ENCODE data around the gene CYTL1. TPM values are rescaled to one million over a fixed set of nuclear protein-coding genes. Genes with fewer than 3 reads are reported as not detected.

The CYTL1 gene
- polyA plus RNA-seq, 2 donors = 0.57 to 1.6 TPM

DNA sequence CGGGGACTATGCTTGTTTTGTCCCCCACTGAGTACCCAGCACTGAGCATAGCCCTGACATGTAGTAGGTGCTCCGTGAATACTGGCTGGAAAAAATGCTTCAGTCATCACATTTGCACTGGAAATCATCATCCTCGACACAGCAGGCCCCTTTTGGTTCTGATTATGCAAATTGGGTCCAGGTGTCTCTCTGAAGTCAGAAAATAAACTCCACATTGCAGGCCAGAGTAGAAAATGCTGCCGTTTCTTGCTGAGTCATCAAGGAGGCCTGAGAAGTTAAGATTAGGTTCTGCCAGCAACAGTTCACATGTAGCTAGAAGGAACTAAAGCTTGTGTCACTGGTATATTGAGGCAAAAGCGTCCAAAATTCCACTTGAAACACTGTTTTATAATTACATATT lies 17.0 kb upstream of the CYTL1 start:
- Histone ChIP-seq H3K4me3 (ENCODE audit: low read depth in 1 of 2, low read length in 2 of 2) (no peak overlapping the region), H3K27me3 (ENCODE audit: control insufficient read depth in 1 of 2, insufficient read depth in 2 of 2, low read length in 2 of 2) (no peaks in the 10 kb centered on the region), H3K9me3 (ENCODE audit: control insufficient read depth in 2 of 2, insufficient read depth in 1 of 2, low read depth in 1 of 2, low read length in 1 of 2) (peaks cover 0 to 3% of the 10 kb centered on the region in 2 donors), H3K27ac (ENCODE audit: low read depth in 2 of 2, low read length in 1 of 2) (no peak overlapping the region), H3K36me3 (ENCODE audit: control insufficient read depth in 2 of 2, insufficient read depth in 2 of 2, low read length in 1 of 2) (no peaks in the 10 kb centered on the region), H3K4me1 (ENCODE audit: control insufficient read depth in 2 of 2, insufficient read depth in 2 of 2, low read length in 1 of 2) (peaks cover 2 to 3% of the 10 kb centered on the region in 2 donors)
- 30 to 34% methylated on average over 5 of the region's 5 CpGs for WGBS, 2 donors

DNA sequence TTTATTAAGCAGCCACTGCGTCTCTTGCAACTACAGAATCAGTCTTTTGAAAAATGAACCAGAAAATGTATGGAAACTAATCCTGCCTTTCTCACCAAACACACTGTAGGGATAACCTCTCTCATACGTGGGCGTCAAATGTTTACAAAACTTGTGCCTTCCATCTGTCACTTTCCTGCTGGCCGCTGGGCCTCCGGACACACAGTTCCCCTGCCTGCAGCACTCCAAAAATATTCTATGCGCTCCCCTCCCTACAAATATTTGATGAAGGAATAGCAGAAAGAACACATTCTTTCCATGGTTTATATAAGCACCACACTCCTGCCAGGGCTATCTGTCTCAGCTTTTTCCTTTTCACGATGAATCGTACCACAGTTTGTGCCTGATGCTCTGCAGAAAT lies 14.9 kb upstream of the CYTL1 start:
- Histone ChIP-seq H3K36me3 (ENCODE audit: control insufficient read depth in 2 of 2, insufficient read depth in 2 of 2, low read length in 1 of 2) (no peaks in the 10 kb centered on the region), H3K4me3 (ENCODE audit: low read depth in 1 of 2, low read length in 2 of 2) (no peak overlapping the region), H3K9me3 (ENCODE audit: control insufficient read depth in 2 of 2, insufficient read depth in 1 of 2, low read depth in 1 of 2, low read length in 1 of 2) (no peaks in the 10 kb centered on the region), H3K27ac (ENCODE audit: low read depth in 2 of 2, low read length in 1 of 2) (no peak overlapping the region), H3K27me3 (ENCODE audit: control insufficient read depth in 1 of 2, insufficient read depth in 2 of 2, low read length in 2 of 2) (no peaks in the 10 kb centered on the region), H3K4me1 (ENCODE audit: control insufficient read depth in 2 of 2, insufficient read depth in 2 of 2, low read length in 1 of 2) (peaks cover 2 to 3% of the 10 kb centered on the region in 2 donors)
- 40 to 48% methylated on average over 8 of the region's 8 CpGs for WGBS, 2 donors

- Histone ChIP-seq H3K4me3 (ENCODE audit: low read depth in 1 of 2, low read length in 2 of 2) (no peak overlapping the region), H3K36me3 (ENCODE audit: control insufficient read depth in 2 of 2, insufficient read depth in 2 of 2, low read length in 1 of 2) (no peaks in the 10 kb centered on the region), H3K9me3 (ENCODE audit: control insufficient read depth in 2 of 2, insufficient read depth in 1 of 2, low read depth in 1 of 2, low read length in 1 of 2) (no peaks in the 10 kb centered on the region), H3K27ac (ENCODE audit: low read depth in 2 of 2, low read length in 1 of 2) (peak overlapping the region in 1 of 2 donors; percentile 36), H3K4me1 (ENCODE audit: control insufficient read depth in 2 of 2, insufficient read depth in 2 of 2, low read length in 1 of 2) (peaks cover 2 to 3% of the 10 kb centered on the region in 2 donors), H3K27me3 (ENCODE audit: control insufficient read depth in 1 of 2, insufficient read depth in 2 of 2, low read length in 2 of 2) (no peaks in the 10 kb centered on the region)
- 32 to 37% methylated on average over 10 of the region's 10 CpGs for WGBS, 2 donors
Observed at GRCh38 chr4:5033281-5033841, 14.1 kb upstream of the CYTL1 start.

DNA sequence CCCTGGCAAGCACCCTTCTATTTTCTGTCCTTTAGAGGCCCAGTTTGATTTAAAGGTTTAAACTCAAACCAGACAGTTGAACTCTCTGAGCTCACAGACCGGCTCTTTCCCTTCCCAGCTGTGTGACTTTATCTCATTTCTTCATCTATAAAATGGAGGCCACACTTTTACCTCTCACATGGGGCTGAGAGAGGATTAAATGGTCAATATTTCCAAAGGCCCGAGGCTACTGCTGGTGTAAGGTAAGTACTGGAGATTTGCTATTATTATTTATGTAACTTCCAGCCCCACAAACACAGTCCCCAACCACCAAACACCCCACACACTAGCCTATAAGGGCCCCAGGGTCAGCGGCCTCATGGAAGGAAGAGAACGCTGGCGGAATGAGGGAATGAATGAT lies 13.6 kb upstream of the CYTL1 start:
- Histone ChIP-seq H3K27ac (ENCODE audit: low read depth in 2 of 2, low read length in 1 of 2) (peak overlapping the region in 1 of 2 donors; percentile 36), H3K4me1 (ENCODE audit: control insufficient read depth in 2 of 2, insufficient read depth in 2 of 2, low read length in 1 of 2) (peaks cover 2 to 3% of the 10 kb centered on the region in 2 donors), H3K36me3 (ENCODE audit: control insufficient read depth in 2 of 2, insufficient read depth in 2 of 2, low read length in 1 of 2) (no peaks in the 10 kb centered on the region), H3K9me3 (ENCODE audit: control insufficient read depth in 2 of 2, insufficient read depth in 1 of 2, low read depth in 1 of 2, low read length in 1 of 2) (no peaks in the 10 kb centered on the region), H3K4me3 (ENCODE audit: low read depth in 1 of 2, low read length in 2 of 2) (no peak overlapping the region), H3K27me3 (ENCODE audit: control insufficient read depth in 1 of 2, insufficient read depth in 2 of 2, low read length in 2 of 2) (no peaks in the 10 kb centered on the region)
- 69 to 82% methylated on average over 5 of the region's 5 CpGs for WGBS, 2 donors

- no peaks in the 10 kb centered on the region for H3K27me3 ChIP-seq (ENCODE audit: control insufficient read depth in 1 of 2, insufficient read depth in 2 of 2, low read length in 2 of 2)
- no peak overlapping the region for H3K4me3 ChIP-seq (ENCODE audit: low read depth in 1 of 2, low read length in 2 of 2)
- no peak overlapping the region for H3K27ac ChIP-seq (ENCODE audit: low read depth in 2 of 2, low read length in 1 of 2)
- WGBS, 2 donors = 93 to 95% methylated on average over 3 of the region's 3 CpGs
- no peaks in the 10 kb centered on the region for H3K9me3 ChIP-seq (ENCODE audit: control insufficient read depth in 2 of 2, insufficient read depth in 1 of 2, low read depth in 1 of 2, low read length in 1 of 2)
- H3K4me1 ChIP-seq (ENCODE audit: control insufficient read depth in 2 of 2, insufficient read depth in 2 of 2, low read length in 1 of 2) = peaks cover 0 to 3% of the 10 kb centered on the region in 2 donors
- H3K36me3 ChIP-seq (ENCODE audit: control insufficient read depth in 2 of 2, insufficient read depth in 2 of 2, low read length in 1 of 2) = no peaks in the 10 kb centered on the region
Observed at GRCh38 chr4:5030927-5031326, 11.7 kb upstream of the CYTL1 start.

- Histone ChIP-seq H3K4me3 (ENCODE audit: low read depth in 1 of 2, low read length in 2 of 2) (no peak overlapping the region), H3K27ac (ENCODE audit: low read depth in 2 of 2, low read length in 1 of 2) (no peak overlapping the region), H3K36me3 (ENCODE audit: control insufficient read depth in 2 of 2, insufficient read depth in 2 of 2, low read length in 1 of 2) (no peaks in the 10 kb centered on the region), H3K9me3 (ENCODE audit: control insufficient read depth in 2 of 2, insufficient read depth in 1 of 2, low read depth in 1 of 2, low read length in 1 of 2) (peaks cover 0 to 3% of the 10 kb centered on the region in 2 donors), H3K27me3 (ENCODE audit: control insufficient read depth in 1 of 2, insufficient read depth in 2 of 2, low read length in 2 of 2) (no peaks in the 10 kb centered on the region), H3K4me1 (ENCODE audit: control insufficient read depth in 2 of 2, insufficient read depth in 2 of 2, low read length in 1 of 2) (peaks cover 0 to 3% of the 10 kb centered on the region in 2 donors)
- WGBS, 2 donors = 68 to 74% methylated on average over 4 of the region's 4 CpGs
Observed at GRCh38 chr4:5030221-5030620, 11.0 kb upstream of the CYTL1 start.

- no peaks in the 10 kb centered on the region for H3K27me3 ChIP-seq (ENCODE audit: control insufficient read depth in 1 of 2, insufficient read depth in 2 of 2, low read length in 2 of 2)
- H3K9me3 ChIP-seq (ENCODE audit: control insufficient read depth in 2 of 2, insufficient read depth in 1 of 2, low read depth in 1 of 2, low read length in 1 of 2) = peaks cover 0 to 3% of the 10 kb centered on the region in 2 donors
- WGBS, 2 donors = 88 to 89% methylated on average over 8 of the region's 8 CpGs
- H3K4me3 ChIP-seq (ENCODE audit: low read depth in 1 of 2, low read length in 2 of 2) = no peak overlapping the region
- H3K36me3 ChIP-seq (ENCODE audit: control insufficient read depth in 2 of 2, insufficient read depth in 2 of 2, low read length in 1 of 2) = no peaks in the 10 kb centered on the region
- peaks cover 0 to 3% of the 10 kb centered on the region in 2 donors for H3K4me1 ChIP-seq (ENCODE audit: control insufficient read depth in 2 of 2, insufficient read depth in 2 of 2, low read length in 1 of 2)
- no peak overlapping the region for H3K27ac ChIP-seq (ENCODE audit: low read depth in 2 of 2, low read length in 1 of 2)
Observed at GRCh38 chr4:5029447-5029846, 10.2 kb upstream of the CYTL1 start.

DNA sequence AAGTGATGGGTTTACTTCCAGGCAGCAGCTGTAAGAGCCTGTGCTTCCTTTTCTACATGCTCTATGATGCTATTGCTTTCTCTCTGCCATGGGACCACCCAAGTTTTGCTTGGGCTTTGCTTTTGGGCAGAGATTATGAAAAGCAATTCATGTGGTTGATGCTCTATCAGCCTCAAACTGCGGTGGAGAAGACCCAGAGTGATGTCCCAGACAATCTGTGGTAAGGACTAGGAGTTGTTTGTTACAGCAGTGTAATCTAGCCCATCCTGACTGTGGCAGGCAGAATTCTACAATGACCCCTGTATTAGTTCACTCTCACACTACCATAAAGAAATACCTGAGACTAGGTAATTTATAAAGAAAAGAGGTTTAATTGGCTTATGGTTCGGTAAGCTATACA lies 9.2 kb upstream of the CYTL1 start:
- Histone ChIP-seq H3K36me3 (ENCODE audit: control insufficient read depth in 2 of 2, insufficient read depth in 2 of 2, low read length in 1 of 2) (no peaks in the 10 kb centered on the region), H3K27me3 (ENCODE audit: control insufficient read depth in 1 of 2, insufficient read depth in 2 of 2, low read length in 2 of 2) (no peaks in the 10 kb centered on the region), H3K27ac (ENCODE audit: low read depth in 2 of 2, low read length in 1 of 2) (no peak overlapping the region), H3K4me1 (ENCODE audit: control insufficient read depth in 2 of 2, insufficient read depth in 2 of 2, low read length in 1 of 2) (peaks cover 0 to under 1% of the 10 kb centered on the region in 2 donors), H3K4me3 (ENCODE audit: low read depth in 1 of 2, low read length in 2 of 2) (no peak overlapping the region), H3K9me3 (ENCODE audit: control insufficient read depth in 2 of 2, insufficient read depth in 1 of 2, low read depth in 1 of 2, low read length in 1 of 2) (peaks cover 0 to 3% of the 10 kb centered on the region in 2 donors)
- 85 to 89% methylated on average over 2 of the region's 2 CpGs for WGBS, 2 donors

GRCh38 chr4:5027346-5027745 lies 8.1 kb upstream of the CYTL1 start:
- H3K4me3 ChIP-seq (ENCODE audit: low read depth in 1 of 2, low read length in 2 of 2) = no peak overlapping the region
- H3K36me3 ChIP-seq (ENCODE audit: control insufficient read depth in 2 of 2, insufficient read depth in 2 of 2, low read length in 1 of 2) = no peaks in the 10 kb centered on the region
- H3K4me1 ChIP-seq (ENCODE audit: control insufficient read depth in 2 of 2, insufficient read depth in 2 of 2, low read length in 1 of 2) = no peaks in the 10 kb centered on the region
- no peaks in the 10 kb centered on the region for H3K27me3 ChIP-seq (ENCODE audit: control insufficient read depth in 1 of 2, insufficient read depth in 2 of 2, low read length in 2 of 2)
- H3K27ac ChIP-seq (ENCODE audit: low read depth in 2 of 2, low read length in 1 of 2) = no peak overlapping the region
- peaks cover 0 to 3% of the 10 kb centered on the region in 2 donors for H3K9me3 ChIP-seq (ENCODE audit: control insufficient read depth in 2 of 2, insufficient read depth in 1 of 2, low read depth in 1 of 2, low read length in 1 of 2)

GRCh38 chr4:5026371-5026770 lies 7.1 kb upstream of the CYTL1 start:
- WGBS, 2 donors = 66 to 75% methylated on average over 3 of the region's 3 CpGs
- H3K36me3 ChIP-seq (ENCODE audit: control insufficient read depth in 2 of 2, insufficient read depth in 2 of 2, low read length in 1 of 2) = no peaks in the 10 kb centered on the region
- H3K9me3 ChIP-seq (ENCODE audit: control insufficient read depth in 2 of 2, insufficient read depth in 1 of 2, low read depth in 1 of 2, low read length in 1 of 2) = peaks cover 0 to 3% of the 10 kb centered on the region in 2 donors
- no peak overlapping the region for H3K4me3 ChIP-seq (ENCODE audit: low read depth in 1 of 2, low read length in 2 of 2)
- no peaks in the 10 kb centered on the region for H3K4me1 ChIP-seq (ENCODE audit: control insufficient read depth in 2 of 2, insufficient read depth in 2 of 2, low read length in 1 of 2)
- no peak overlapping the region for H3K27ac ChIP-seq (ENCODE audit: low read depth in 2 of 2, low read length in 1 of 2)
- no peaks in the 10 kb centered on the region for H3K27me3 ChIP-seq (ENCODE audit: control insufficient read depth in 1 of 2, insufficient read depth in 2 of 2, low read length in 2 of 2)

All from esophagus (tissue), 2 donors.